ENCODE data around the gene RPP25.

DNA sequence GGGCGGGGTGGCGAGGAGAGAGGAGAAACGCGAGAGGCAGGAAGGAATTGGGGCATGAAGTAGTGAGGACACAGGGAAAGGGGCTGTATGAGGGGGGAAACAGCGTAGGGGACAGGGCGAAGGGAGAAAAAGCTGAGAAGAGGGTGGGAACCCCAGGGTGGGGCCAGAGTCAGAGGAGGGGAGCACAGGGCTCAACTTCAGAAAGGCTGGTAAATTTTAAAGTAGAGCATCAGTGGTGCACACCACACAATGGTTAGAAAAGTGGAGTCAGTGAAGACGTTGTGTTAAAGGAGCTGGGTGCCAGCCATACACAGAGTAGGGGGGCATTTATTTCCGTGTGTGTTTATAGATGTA, 3.0 kb upstream of the RPP25 start:
- TF ChIP-seq, protein P1, sequence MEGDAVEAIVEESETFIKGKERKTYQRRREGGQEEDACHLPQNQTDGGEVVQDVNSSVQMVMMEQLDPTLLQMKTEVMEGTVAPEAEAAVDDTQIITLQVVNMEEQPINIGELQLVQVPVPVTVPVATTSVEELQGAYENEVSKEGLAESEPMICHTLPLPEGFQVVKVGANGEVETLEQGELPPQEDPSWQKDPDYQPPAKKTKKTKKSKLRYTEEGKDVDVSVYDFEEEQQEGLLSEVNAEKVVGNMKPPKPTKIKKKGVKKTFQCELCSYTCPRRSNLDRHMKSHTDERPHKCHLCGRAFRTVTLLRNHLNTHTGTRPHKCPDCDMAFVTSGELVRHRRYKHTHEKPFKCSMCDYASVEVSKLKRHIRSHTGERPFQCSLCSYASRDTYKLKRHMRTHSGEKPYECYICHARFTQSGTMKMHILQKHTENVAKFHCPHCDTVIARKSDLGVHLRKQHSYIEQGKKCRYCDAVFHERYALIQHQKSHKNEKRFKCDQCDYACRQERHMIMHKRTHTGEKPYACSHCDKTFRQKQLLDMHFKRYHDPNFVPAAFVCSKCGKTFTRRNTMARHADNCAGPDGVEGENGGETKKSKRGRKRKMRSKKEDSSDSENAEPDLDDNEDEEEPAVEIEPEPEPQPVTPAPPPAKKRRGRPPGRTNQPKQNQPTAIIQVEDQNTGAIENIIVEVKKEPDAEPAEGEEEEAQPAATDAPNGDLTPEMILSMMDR (IDR thresholded peaks at IDR 0.05; ENCODE audit: low read depth, low read length): no peak
- TF ChIP-seq EZH2phosphoT487 (IDR thresholded peaks at IDR 0.05; ENCODE audit: low read depth): no peak

Data from OCI-LY3 (cell line).